HG02763 (cell line): ENCODE measurements around the gene FBXL4.
A peak's percentile ranks its signal among the peaks of the same experiment; 100 is the strongest.

Source experiments
- ATAC-seq: cut with Tn5 transposase; IDR thresholded peaks from one replicate; pipeline ENCODE4 v1.9.1; 2021; ENCODE audit warnings: mild to moderate bottlenecking, moderate library complexity; ENCODE audit not compliant: unreplicated experiment

The FBXL4 gene

GRCh38 chr6:98840385-98840784, 107.4 kb downstream of the FBXL4 start:
- no peak for ATAC-seq

GRCh38 chr6:98839781-98840361, 107.9 kb downstream of the FBXL4 start:
- no peak for ATAC-seq

GRCh38 chr6:98838975-98839374, 108.8 kb downstream of the FBXL4 start:
- ATAC-seq, result no peak

DNA sequence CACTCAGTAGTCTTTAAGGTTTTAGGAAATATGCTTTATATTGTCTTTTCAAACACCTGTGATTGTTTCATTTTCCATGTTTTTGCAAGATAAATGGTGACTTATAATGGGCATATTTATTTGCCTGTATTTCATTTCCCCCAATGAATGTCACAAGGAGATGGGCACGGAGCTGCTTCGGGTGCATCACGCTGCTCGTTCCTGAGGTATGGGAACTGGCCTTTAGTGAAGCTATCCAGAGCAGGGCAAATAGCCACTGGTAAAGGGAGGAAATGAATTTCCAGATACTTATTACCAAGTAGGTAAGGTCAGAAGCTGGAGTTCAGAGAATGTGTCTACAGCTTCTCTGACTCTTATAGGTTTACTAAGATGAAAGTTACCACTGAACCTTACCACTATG, 109.7 kb downstream of the FBXL4 start:
- no peak for ATAC-seq

- no peak for ATAC-seq
Measured at GRCh38 chr6:98836962-98837944, 110.5 kb downstream of the FBXL4 start.

GRCh38 chr6:98836025-98836961, 111.5 kb downstream of the FBXL4 start:
- no peak for ATAC-seq

GRCh38 chr6:98835149-98836024, 112.4 kb downstream of the FBXL4 start:
- ATAC-seq, result no peak

- ATAC-seq, result peak; percentile 65
Measured at GRCh38 chr6:98834060-98835031, 113.4 kb downstream of the FBXL4 start, which contains the start of gene POU3F2. Gene POU3F2 (plus strand): TSS chr6:98834574. CDS start chr6:98834874, 300 bp downstream.

DNA sequence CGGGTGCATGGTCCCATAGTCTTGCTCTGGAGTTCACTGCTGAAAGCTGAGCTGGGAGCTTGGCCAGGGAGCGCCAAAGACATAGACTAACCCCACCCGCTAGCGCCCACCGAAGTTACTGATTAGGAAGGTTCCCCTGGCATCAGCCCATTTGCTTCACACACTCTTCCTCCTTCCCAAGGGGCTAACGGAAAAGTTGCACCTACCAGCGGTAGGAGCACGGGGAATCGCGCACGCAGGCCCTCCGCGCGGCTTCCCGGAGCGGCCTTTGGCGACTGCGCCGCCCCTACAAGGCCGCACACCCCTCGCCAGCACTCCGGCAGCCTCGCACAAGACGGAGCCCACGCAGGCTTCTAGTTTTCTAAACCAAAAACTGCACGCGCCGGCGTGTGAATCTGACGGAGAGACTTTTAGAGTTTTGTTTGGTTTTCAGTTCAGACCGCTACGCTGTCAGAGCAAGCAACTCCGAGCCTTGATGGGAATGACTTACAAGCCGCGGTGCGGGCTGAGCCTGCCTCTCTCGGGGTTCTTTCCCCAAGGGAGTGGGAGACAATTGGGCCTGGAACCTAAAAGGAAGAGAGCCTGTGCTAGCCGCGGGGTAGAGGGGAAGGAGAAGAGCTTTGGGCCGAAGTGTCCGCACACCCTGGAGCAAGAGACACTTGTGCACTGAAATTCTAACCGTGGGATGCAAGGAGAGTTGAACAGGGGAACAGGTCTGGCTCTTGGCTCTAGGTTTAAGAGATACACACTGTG, 114.3 kb downstream of the FBXL4 start:
- ATAC-seq, result no peak

DNA sequence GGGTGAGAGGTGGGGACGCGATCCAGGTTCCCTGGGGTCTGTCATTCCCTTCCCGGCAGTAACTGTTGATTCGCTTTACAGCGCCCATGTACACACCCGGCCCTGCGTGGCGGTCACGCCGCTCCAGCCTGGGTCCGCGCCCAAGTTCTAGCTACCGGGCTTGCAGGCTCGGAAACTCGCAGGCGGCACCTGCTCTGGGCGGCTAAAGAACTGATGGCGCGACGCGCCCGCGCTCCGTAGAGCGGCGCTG, 114.8 kb downstream of the FBXL4 start:
- ATAC-seq, result no peak

DNA sequence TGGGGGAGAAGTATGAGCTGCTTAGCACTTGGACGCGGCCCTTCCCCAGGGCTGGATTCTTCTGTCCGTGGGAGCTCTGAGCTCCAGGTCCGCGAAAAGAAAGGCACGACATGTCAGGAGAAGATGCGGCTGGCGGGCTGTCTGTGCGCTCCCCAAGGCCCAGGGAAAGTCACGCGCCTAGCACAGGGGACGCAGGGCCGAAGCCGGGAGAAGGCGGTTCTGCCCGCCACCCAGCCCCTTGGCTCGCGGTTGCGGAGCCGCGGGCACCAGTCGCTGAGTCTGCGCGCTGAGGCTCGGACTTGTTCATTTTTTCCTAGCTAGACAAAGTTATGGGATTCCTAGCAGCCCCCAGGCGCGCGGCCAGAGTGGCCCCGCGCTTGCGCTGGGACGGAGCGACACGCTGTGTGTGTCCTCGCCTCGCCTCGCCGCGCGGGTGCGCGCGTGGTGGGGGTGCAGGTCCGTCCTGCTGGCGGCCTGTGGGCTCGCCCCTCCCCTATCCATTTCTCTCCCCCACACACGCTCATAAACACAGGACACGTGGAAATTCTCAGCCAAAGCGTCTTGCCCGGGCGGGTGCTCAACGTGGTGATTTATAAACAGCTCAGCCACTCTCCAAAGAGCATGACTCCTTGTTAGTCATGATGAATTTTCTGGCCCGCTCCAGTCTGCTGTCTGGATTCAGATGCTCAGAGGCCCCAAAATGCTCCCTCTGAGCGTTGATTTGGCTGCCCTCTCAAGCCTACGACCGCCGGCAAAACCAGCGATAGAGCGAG, 115.3 kb downstream of the FBXL4 start:
- no peak for ATAC-seq

DNA sequence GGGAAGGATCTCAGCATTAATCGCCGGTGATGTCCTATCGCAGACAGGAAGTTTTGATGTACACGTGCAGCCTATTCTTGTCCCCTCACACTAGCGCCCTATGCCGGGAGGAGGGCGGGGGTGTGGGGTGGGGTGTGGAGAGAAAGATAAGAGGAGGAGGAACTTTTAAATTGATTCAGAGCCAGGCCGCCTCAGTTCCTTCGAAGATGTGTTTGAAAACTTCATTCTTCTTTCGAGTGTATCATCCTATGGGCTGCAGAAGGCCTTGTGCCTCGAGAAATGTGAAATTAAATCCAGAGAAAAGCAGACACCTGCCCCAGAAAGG, 115.8 kb downstream of the FBXL4 start:
- ATAC-seq, result no peak

DNA sequence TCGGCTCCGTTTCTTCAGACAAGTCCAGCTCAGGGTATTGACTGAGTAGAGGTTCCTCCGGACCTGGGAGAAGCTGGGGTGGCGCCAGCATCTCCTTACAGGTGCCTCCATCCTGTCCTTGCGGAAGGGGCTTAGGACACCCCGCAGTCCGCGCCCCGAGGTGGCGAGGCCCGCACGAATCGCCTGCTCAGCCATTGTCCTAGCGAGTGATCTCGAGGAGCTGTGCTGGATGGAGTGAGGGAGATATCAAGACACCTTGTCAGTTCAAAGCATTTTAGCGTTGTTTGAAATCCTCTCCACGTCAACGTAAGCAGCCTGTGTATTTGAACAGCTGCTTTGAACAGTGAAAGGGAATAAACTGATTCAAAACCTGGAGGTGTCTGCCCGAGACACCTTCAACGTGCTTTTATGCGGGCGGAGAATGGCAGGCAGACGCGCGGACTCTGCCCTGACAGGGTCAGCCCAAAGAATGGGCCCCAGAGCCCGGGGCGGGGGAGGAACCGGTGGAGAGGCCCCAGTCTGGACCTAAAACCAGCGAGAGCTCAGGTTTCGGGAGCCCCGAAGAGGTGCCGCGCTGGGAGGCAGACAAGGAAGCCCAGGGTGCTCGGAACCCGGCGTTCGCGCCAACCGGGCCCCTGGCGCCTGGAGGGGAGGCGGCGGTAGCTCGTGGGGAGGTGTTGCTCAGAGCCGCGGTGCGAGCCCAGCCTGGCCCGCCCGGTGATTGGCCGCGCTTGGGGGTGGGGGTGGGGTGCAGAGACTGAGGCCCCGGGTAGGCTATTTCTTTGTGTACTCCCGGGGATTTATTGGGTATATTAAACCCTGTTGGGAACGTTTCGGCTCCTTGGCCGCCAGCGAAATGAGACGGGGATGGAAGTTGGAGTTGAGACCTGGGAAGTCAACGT, 116.4 kb downstream of the FBXL4 start:
- ATAC-seq, result no peak

DNA sequence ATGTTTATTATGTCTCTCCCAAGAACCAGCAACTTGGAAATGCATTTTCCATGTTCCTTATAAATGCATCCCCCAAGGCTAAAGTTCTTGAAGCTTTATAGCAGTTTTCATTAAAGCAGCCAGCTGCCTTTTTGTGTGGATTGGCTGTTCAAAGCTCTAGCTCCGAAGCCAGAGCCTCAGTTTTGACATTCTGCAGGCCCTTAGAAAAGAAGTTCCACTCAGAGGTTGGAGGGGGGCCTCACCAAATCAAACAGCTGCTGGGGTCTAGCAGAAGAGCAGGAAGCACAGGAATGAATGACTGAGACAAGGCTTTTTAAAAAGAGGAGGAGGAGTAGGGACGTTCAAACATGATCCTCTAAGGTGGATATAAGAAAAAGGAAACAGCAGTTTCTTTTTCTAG, 117.6 kb downstream of the FBXL4 start:
- ATAC-seq, result no peak

GRCh38 chr6:98828941-98829411, 118.8 kb downstream of the FBXL4 start:
- ATAC-seq, result no peak

- no peak for ATAC-seq
Measured at GRCh38 chr6:98828211-98828788, 119.4 kb downstream of the FBXL4 start.
